Stimulated activated CD8-positive, alpha-beta memory T cell treated with anti-CD3 and anti-CD28 coated beads, Interleukin-7, amount 100 ng/mL, for 24 hours (primary cell): Measurements from ENCODE around the gene FAM187B.
"Not testable (repeated sequence)": the region's sequence is repeated elsewhere in the genome, so short reads cannot be mapped to it uniquely, and the experiment has no call there.

ENCODE experiments used
- DNase-seq: peaks from one replicate; pipeline ENCODE4 v3.0.0-alpha.2; 2020; ENCODE audit warnings: low read depth

FAM187B gene

DNA sequence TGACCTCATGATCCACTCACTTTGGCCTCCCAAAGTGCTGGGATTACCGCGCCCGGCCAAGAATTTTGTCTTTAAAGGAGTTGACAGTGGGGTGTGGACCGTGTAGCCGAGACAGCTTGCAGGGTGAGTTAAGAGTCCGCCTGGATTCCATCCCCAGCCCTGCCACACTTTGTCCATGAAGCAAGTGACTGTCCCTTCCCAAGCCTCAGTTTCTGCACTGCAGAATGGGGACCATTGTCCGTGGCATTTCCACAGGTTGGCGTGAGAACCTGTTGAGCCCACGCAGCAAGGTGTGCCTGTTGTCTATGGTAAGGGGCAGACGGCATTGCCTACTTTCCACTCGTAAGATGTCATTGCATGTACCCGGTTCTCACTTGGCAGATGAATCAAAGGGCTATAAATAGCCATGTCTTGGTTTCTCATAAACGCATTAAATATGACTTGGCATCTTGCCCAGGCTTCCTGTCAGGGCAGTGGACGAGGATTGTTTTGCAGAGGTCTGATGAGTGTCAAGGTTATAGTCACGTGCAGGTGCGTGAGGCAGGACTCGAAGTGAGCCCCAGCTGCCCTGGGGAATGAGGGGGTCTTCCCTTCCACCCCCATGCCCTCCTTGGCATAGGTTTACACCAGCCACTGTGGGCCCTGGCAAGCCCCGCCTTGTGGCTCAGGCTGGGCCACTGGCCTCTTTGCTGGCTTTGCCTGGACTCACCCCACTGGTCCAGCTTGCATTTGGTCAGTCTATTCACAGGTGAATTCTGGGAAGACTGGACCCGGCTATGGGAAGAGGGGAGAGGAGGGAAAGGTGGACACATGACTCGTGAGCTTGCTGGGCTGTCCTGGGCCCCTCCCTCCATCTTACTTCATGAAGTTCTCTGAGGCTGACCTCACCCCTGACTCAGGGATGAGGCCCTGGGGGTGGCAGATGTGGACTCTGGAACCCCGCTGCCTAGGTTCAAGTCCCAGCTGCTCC lies 14.6 kb downstream of the FAM187B start:
- no peak for DNase-seq

DNA sequence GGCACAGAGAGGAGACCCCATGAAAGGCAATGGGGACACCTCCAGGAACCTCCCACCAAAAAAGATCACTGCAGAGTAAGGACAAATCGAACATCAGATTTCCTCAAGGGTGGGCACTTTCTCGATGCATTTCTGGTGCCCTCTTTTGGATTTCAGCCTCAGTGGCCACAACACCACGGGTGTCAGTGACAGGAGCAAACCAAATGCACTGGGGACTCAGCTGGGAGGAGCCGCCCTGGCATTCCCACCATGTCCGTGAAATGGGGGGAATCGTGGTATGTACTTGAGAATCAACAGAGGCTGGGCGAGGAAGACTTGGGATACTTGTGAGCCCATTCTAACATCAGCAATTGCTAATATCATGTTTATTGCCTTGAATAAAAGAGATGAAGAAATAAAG lies 16.3 kb downstream of the FAM187B start:
- no peak for DNase-seq

DNA sequence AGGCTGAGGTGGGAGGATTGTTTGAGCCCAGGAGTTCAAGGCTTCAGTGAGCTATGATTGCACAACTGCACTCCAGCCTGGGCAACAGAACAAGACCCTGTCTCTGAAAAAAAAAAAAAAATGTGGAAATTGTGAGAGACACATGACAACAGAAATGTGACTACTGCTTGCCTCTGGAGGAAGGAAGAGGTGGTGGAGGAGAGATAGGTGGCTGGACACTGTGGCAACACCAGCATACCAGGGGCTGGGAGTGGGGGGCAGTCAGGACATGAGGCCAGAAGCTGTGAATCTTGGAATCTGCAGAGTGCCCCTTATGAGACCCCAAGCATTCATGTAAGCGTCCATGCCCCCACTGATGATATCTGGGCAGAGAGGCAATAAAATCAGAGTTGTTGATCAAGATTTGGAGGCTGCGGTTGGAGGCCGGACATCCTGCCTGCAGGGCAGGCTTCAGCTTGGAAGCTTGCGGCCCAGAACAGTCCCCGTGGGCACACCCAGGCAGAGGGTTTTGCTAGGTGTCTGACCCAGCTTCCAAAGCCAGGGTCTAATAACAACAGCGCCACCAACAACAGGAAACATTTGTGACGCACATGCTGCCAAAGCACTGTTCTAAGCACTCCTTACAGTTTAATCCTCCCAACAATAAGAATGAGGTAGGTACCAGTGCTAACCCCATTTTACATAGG lies 16.9 kb downstream of the FAM187B start:
- peak; percentile 34 for DNase-seq

DNA sequence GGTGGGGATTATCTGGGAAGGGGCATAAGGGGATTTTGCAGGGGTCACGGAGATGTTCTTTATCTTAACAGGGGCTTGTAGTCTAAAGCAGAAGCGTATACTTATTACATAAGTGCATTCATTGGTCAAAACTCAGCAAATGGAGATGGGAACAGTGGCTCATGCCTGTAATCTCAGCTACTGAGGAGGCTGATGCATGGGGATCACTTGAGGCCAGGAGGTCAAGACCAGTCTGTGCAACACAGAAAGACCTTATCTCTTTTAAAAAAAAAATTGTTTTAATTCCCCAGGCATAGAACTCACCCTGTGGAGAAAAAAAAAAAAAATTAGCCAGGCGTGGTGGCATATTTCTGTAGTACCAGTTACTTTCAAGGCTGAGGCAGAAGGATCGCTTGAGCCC lies 18.9 kb downstream of the FAM187B start:
- no peak for DNase-seq

DNA sequence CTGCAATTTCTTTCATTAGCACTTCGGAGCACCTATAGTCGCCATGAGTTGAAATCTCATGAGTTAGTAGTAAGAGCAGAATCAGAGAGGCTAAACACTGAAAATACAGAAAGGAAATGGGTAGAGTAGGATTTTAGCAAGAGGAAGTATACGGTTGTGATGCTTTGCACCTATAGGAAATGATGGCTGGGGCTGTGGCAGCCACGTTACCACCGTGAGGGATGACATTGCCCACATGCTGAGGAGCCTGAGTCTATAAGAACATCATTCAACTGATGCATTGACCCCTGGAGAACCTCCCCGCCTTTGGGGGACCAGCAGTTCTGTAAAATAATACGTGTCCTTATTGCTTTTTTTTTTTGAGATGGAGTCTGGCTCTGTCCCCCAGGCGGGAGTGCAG lies 20.4 kb downstream of the FAM187B start:
- no peak for DNase-seq

DNA sequence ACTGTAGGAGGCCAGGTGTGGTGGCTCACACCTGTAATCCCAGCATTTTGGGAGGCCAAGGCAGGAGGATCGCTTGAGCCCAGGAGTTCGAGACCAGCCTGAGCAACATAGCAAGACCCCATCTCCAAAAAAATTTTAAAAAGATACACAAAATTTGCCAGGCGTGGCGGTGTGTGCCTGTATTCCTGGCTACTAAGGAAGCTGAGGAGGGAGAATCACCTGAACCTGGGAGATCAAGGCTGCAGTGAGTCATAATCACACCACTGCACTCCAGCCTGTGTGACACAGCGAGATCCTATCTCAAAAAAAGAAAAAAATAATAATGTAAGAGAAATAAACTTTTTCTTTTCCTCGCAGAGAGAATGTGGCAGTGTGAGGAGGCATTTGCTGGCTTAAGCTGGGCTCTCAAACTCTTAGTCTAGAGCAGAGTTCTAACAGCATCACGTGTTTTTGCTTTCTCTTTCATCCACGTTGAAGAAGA lies 21.1 kb downstream of the FAM187B start:
- DNase-seq: no peak

DNA sequence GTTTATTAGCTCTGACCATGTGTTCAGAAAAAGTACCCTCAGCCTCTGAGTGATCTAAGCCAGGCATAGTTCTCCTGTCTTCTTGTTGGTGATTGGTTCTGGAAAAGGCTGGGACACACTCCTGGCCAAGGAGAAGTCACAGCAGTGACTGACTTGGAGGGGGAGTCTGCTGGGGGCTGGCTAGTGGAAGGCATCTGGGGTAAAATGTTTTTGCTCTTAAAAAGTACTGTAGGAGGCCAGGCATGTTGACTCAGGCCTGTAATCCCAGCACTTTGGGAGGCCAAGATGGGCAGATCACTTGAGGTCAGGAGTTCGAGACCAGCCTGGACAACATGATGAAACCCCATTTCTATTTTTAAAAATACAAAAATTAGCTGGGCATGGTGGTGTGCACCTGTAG lies 21.7 kb downstream of the FAM187B start:
- no peak for DNase-seq

DNA sequence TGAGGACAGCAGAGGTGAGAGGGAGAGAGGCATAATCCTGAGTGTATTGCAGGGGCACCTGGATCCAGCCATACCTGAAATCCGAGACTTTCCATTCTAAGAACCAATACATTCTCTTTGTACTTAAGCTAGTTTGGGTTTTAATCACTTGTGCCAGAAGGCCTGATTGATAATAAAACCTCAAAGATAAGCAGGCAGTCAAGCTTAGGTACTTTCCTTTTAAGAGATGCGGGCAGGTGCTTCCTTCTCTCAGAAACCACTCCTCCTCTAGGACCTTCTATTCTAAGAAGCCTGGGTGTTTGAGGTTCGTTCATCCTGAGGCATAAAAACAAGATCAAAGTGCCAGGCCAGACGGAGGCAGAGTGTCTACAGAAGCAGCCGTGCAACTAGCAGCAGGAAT lies 22.2 kb downstream of the FAM187B start:
- DNase-seq: no peak

DNA sequence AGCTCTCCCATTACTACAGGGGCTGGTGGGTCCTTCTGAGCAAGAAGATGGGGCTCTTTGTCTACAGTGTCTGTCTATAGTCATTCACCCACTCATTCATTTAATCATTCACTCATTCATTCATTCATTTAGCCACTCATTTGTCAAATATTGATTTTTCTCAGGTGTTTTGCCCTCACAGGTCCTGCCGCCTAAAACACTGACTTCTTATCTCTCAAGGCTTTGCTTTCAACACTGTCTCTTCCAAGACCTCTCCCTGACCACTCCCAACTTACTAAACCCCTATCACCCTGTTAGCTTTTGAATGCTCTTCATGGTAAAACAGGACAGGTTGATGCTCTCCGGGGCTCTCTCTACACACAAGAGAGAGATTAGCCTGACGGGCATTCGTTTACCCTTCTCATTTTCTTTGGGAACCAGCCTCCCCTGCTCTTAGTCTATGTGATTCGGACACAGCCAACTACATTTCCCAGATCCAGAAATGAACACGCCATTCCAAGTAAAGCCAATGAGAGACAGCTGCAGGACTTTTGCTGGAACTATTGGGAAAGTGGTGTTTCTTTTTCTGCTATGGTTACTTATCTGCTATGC lies 22.7 kb downstream of the FAM187B start:
- DNase-seq: no peak

DNA sequence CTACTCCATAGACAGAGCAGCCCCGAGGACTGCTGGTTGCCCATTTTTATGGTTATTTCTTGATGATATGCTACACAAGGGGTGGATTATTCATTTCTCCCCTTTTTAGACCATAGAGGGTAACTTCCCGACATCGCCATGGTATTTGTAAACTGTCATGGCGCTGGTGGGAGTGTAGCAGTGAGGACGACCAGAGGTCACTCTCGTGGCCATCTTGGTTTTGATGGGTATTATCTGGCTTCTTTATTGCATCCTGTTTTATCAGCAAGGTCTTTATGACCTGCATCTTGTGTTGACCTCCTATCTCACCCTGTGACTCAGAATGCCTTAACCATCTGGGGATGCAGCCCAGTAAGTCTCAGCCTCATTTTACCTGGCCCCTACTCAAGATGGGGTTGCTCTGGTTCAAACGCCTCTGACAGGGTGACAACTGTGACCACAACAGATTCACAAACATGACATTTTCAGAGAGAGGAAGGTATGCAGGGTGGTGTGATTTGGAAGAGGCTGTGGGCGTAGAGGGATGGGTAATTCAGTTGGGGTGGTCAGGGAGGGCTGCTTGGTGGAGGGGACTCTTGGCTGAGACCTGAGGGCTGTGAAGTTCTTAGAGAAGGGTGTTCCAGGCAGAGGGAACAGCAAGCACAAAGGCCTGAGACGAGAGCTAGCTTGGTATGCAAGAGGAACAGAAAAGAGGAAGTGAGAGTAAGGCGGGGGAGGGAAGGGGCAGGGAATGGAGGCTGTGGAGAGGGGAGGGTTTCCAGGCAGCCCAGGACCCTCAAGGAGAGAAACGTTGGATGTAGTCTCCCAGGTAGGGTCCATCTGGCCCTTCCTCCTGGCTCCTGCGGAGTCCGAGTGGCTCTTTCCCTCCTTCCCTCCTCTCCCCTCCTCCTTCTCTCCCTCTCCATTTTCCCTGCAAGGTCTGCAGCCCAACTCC lies 23.5 kb downstream of the FAM187B start:
- no peak for DNase-seq

DNA sequence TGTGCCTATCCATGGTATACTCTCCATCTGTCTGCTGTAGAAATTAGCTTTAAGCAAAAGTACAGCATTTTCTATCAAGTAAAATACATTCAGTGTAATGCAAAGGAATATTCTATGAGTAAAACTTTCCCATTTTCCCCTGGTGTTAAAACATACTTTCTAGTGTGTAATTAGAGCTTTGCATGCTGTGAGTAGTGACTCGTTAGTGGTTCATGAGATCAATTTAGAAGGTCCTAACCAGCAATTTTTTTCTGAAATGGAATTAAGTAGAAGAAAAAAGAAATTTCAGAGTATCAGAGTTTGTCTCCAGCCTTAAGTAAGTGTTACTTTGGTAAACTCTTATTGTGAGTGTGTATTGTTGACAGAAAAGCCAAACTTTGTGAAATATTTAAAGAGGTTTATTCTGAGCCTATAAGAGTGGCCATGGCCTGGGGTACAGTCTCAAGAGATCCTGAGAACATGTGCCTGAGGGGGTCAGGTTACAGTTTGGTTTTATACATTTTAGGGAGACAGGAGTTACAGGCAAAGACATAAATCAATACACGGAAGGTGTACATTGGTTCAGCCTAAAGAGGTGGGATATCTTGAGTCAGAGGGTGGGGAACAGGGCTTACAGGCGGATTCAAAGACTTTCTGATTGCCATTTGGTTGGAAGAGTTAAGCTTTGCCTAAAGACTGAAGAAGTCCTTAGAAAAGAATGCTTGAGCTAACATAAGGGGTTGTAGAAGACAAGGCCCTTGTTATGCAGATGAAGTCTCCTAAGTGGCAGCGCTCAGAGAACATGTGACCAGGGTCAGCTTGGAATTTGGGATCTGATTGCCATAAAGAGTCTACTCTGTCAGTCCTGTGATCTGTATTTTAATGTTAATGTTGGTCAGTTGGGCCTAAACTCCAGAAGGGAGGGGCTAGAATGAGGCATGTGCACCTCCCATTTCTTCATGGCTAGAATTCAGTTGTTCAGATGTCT lies 25.5 kb downstream of the FAM187B start:
- DNase-seq: no peak

DNA sequence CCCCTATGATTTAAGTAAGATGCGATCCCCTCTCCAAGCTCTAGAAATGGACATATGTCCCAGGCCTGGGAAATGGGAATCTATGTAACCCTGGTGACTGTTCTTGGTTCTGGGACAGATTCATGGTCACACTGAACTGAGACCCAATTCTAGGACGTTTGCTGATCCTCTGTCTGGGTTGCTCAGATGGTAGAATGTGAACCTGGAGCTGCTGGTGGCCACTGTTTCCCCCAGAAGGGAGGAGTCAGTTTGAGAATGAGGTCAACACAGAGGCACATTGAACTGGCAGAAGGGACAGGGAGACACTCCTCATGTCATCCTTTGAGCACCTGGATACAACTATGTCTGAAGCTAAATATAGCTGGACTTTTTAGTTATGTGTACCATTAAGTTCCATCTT lies 29.1 kb downstream of the FAM187B start:
- no peak for DNase-seq

DNA sequence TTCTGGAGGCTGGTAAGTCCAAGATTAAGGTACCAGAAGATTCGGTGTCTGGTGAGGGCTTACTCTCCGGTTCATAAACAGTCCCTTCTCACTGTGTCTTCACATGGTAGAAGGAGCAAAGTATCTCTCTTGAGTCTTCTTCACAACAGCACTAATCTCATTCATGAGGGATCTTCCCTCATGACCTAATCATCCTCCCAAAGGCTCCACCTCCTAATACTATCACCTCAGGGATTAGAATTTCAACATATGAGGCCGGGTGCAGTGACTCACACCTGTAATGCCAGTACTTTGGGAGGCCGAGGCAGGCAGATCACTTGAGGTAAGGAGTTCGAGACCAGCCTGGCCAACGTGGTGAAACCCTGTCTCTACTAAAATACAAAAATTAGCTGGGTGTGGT lies 31.7 kb downstream of the FAM187B start:
- DNase-seq: not testable (repeated sequence)

DNA sequence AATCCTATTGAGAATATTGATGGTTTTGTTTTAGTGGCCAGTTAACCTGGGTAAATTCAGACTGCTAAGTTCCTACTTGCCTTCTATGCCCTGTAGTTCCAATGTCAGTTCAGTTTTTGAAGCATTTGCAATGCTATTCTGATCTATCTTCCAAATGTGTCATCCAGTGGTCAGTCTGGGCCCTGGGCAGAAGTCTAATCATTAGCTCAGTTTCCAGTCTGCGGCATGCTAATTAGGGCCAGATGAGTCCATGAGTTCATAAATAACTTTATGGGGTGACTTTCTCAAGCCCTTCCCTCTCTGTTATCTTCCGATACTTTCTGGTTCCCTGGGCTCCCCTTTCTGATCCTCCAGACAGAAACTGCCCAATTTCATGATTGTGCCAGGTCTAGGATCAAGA lies 32.7 kb downstream of the FAM187B start:
- no peak for DNase-seq

DNA sequence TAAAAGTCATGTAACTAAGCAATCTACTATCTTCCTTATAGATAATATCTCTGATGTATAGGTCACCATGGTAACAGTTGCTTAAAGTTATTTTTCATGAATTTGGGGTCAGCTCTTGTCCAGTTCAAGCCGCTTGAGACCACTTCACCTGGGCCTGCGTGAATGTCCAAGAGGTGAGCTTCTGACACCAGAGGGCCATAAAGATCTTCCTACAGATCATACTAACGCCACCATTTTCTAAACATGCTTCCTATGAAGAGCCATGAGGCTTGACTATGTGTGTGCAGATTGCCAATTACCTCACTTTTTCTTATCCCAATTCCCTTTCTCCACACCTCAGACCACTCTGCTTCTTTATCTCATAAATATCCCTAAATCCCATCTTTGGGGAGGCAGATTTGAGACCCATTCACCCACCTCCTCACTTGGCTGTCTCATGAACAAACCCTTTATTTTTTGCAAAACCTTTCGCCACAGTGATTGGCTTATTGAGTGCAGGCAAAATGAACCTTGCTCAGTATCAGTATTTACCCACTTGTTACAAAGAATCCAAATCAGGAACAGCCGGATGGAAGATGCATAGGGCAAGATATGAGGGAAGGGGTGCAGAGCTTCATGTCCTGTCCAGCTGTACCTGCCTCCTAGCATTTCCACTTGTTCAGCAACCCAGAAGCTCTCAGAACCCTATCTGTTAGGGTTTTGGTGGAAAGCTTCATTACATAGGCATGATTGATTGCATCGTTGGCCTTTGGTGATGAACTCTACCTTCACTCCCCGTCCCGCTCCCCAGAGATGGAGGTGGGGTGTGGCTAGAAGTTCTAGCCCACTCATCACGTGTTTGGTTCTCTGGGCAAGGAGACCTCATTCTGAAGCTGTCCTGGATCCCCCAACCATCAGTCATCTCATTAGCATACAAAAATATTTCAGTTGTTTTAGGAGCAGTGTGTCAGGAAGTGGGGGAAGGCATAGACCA lies 34.2 kb downstream of the FAM187B start:
- DNase-seq: no peak

DNA sequence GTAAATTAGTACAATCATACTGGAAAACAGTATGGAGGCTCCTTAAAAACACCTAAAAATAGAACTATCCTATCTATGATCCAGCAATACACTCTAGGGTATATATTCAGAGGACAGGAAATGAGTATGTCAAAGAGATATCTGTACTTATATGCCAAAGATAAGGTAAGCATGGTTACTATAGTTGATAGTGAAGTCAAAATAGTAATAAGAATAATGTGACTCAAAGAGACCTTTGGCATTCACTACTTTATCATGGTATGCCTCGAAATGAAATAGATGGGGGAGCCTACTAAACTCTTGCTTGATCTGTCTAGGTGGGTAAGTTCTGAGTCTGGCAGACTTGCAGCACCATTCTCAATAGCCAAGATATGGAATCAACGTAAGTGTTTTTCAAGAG lies 43.7 kb downstream of the FAM187B start:
- DNase-seq: no peak

DNA sequence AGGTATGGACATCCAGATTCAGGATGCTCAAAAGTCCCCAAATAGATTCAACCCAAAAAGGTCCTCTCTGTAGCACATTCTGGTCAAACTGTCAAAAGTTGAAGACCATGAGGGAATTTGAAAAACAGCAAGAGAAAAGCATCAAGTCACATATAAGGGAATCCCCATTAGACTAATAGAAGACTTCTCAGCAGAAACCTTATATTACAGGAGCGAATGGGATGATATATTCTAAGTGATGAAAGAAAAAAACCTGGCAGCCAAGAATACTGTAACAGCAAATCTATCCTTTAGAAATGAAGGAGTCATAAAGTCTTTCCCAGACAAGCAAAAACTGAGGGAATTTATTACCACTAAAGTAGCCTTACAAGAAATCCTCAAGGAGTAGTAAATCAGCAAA lies 44.3 kb downstream of the FAM187B start:
- DNase-seq: no peak

DNA sequence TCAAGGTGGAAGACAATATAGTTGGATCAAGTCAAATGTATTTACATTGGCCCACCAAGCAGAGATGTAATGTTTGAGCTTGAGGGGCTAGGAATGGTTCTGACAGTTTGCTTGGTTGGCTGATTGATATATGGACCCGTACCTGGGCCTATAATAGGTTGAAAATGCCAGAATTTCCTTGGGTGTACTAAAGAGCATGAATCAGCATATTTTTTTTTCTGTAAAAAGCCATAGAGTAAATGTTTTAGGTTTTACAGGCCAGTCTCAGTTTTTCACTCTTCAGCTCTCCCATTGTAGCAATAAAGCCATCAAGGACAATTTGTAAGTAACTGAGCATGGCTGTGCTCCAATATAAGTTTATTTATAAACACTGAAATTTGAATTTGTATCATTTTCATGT lies 47.2 kb downstream of the FAM187B start:
- DNase-seq: no peak

DNA sequence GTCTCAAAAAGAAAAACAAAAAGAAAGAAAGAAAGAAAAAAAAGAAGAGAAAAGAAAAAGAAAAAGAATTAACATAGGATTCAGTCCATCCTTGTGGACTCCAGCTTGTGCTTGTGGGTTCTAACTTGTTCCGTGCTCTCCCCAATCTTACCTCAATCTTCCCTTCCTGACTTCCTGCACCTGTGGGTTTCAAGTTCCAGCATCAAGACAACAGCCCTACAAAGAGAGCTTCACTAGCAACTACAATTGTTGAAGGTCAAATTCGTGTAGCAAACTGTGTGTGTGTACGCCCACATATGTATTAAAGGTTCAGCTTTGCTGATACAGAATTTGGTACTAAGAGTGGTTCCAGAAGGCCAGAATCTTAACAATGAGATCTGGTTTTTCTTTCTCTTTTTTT lies 48.7 kb downstream of the FAM187B start:
- DNase-seq: no peak
